ENCODE results near the gene PTPRQ.

Gene PTPRQ

DNA sequence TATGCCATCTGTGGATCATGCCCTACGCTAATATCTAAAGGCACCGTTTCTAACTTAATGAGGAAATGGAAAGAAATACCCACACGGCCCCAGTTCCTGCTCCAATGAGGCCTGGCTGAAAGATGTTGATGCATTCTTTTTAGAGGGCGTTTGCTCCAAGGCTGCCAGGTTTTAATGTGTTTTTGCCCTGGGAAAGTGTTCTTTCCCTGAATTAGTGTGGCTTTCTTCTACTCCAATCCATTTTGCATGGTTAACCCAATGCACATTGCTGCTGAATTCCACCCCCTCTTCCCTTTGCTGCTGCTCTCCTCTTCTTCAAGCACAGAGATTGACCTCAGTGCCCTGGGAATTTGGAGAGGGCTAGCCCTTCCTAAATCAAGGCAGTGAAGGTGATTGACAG, 273.8 kb downstream of the PTPRQ start:
- TF ChIP-seq, protein P1, sequence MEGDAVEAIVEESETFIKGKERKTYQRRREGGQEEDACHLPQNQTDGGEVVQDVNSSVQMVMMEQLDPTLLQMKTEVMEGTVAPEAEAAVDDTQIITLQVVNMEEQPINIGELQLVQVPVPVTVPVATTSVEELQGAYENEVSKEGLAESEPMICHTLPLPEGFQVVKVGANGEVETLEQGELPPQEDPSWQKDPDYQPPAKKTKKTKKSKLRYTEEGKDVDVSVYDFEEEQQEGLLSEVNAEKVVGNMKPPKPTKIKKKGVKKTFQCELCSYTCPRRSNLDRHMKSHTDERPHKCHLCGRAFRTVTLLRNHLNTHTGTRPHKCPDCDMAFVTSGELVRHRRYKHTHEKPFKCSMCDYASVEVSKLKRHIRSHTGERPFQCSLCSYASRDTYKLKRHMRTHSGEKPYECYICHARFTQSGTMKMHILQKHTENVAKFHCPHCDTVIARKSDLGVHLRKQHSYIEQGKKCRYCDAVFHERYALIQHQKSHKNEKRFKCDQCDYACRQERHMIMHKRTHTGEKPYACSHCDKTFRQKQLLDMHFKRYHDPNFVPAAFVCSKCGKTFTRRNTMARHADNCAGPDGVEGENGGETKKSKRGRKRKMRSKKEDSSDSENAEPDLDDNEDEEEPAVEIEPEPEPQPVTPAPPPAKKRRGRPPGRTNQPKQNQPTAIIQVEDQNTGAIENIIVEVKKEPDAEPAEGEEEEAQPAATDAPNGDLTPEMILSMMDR (IDR thresholded peaks at IDR 0.05; ENCODE audit: low read depth, low read length): no peak
- H3K4me3 ChIP-seq (ENCODE audit: low read depth, low read length): no peak overlapping the region

DNA sequence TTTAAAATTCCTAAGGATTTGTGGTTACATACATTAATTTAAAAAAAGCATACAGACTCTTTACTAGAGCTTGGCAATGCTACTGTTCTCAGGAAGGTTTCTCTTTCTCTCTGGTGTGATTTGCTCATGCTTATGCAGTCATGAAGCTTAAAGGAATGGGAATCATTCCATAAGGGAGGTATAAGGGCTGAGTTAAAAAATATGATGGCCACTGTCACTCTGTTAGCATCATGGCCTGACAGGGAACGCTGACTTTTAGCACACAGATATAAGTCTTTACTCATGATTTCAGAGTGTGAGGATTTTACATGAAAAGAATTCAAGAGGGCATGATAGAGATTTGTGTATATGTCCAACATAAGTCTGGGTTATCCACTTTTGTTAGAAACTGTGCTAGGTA, 276.5 kb downstream of the PTPRQ start:
- TF ChIP-seq, protein P1 (IDR thresholded peaks at IDR 0.05; ENCODE audit: low read depth, low read length): no peak
- no peak overlapping the region for H3K4me3 ChIP-seq (ENCODE audit: low read depth, low read length)

DNA sequence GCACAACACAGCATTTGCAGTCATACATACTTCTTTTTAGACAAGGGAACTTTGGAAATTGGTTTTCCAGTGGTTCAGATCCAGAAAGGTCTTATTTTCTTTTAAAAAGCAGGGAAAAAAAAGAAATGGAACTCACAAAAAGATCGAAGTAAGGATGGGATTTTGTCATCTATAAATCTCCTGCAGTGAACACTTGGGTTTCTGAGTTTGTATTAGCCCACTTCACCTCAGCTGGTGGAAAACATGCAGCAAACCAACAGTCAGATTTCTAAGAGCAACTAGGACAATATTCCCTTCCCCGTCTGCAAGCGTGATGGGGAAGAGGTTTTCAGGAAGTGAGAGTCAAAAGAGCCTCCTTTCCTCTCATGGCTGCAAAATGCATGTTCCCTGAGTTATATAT, 277.3 kb downstream of the PTPRQ start:
- TF ChIP-seq, protein P1 (IDR thresholded peaks at IDR 0.05; ENCODE audit: low read depth, low read length): no peak
- H3K4me3 ChIP-seq (ENCODE audit: low read depth, low read length): no peak overlapping the region

Data from WI38 (cell line).